A549 (cell line): ENCODE measurements around the gene RGS14. TPM values are rescaled to one million over a fixed set of nuclear protein-coding genes. Genes with fewer than 3 reads are reported as not detected.

Source experiments
- ATAC-seq, 2 experiments: fragments of 200-7000 bp in 1 of 2; fragments of >200 bp in 1 of 2; cut with Nextera tagmentation in 1 of 2; cut with Tn5 transposase in 1 of 2; 3 replicates each; pipeline versions ENCODE4 v1.8.0 to v1.9.1; 2018 to 2020; ENCODE audit warnings: mild to moderate bottlenecking in 1 of 2, moderate library complexity in 1 of 2
- CTCF ChIA-PET: fragments of 300-600 bp; sonication (Branson Sonifier 250); formaldehyde crosslinking; extraction: SDS; loops from one replicate; lab custom pipeline; 2021; ENCODE audit warnings: antibody characterized with exemption, inconsistent platforms; lab: Yijun Ruan, JAX
- POLR2A ChIA-PET: fragments of 350-600 bp; formaldehyde crosslinking; extraction: SDS; loops from one replicate; lab custom pipeline; 2021; ENCODE audit warnings: antibody characterized with exemption, inconsistent platforms; lab: Yijun Ruan, JAX
- DNase-seq, 2 experiments: peaks; one replicate each; pipeline versions ENCODE4 v3.0.0 to v3.0.0-alpha.2; 2011 to 2016; ENCODE audit warnings: low read depth in 1 of 2, low spot score in 1 of 2
- FAIRE-seq: peaks from 2 replicates; lab custom pipeline; 2011; peaks lifted over from hg19 to GRCh38; lab: Jason Lieb, UNC
- H3K27ac ChIP-seq, 2 experiments: fragments of >200 bp; sonication (Bioruptor Twin); formaldehyde crosslinking; 3 replicates each; pipeline ENCODE4 v1.5.1; 2016 to 2017
- H3K4me1 ChIP-seq: fragments of >200 bp; sonication (Bioruptor Twin); formaldehyde crosslinking; 3 replicates; pipeline ENCODE4 v1.6.1; 2016
- H3K4me2 ChIP-seq: fragments of >200 bp; sonication (Bioruptor Twin); formaldehyde crosslinking; 3 replicates; pipeline ENCODE4 v1.6.1; 2016
- H3K4me3 ChIP-seq: fragments of >200 bp; sonication (Bioruptor Twin); formaldehyde crosslinking; 3 replicates; pipeline ENCODE4 v1.5.1; 2016
- H3K9me3 ChIP-seq: fragments of >200 bp; sonication (Bioruptor Twin); formaldehyde crosslinking; 3 replicates; pipeline ENCODE4 v1.6.1; 2016
- BHLHE40 ChIP-seq: IDR thresholded peaks from 2 replicates; pipeline ENCODE4 v1.6.1; 2012; ENCODE audit warnings: low read depth, low read length, inconsistent platforms
- EHMT2 ChIP-seq: fragments of 200-600 bp; sonication (generic); IDR thresholded peaks from 2 replicates; pipeline ENCODE4 v1.6.1; 2016; ENCODE audit warnings: antibody characterized with exemption, low read depth, mild to moderate bottlenecking, moderate library complexity
- EP300 ChIP-seq, 2 experiments: fragments of >200 bp; sonication (Bioruptor Twin); formaldehyde crosslinking; IDR thresholded peaks; 2 replicates in 1 of 2; 3 replicates in 1 of 2; pipeline ENCODE4 v1.6.1; 2016 to 2017
- KDM1A ChIP-seq: fragments of 200-600 bp; sonication (generic); IDR thresholded peaks from 2 replicates; pipeline ENCODE4 v1.6.1; 2016; ENCODE audit warnings: low read depth, mild to moderate bottlenecking
- PHF8 ChIP-seq: fragments of 200-600 bp; sonication (generic); IDR thresholded peaks from 2 replicates; pipeline ENCODE4 v1.6.1; 2016; ENCODE audit warnings: low read depth, mild to moderate bottlenecking, antibody characterized with exemption, moderate library complexity, borderline replicate concordance
- REST ChIP-seq: fragments of 200-600 bp; sonication (generic); IDR thresholded peaks from 2 replicates; pipeline ENCODE4 v1.6.1; 2016; ENCODE audit warnings: antibody characterized with exemption, mild to moderate bottlenecking, moderate library complexity
- TFCP2L1 ChIP-seq: fragments of 250-450 bp; sonication (Bioruptor Pico); IDR thresholded peaks from 2 replicates; pipeline ENCODE4 v1.5.0; 2021; ENCODE audit warnings: mild to moderate bottlenecking
- TP53 ChIP-seq: fragments of 250-450 bp; sonication (Bioruptor Pico); IDR thresholded peaks from 2 replicates; pipeline ENCODE4 v1.5.0; 2021; ENCODE audit warnings: mild to moderate bottlenecking, moderate library complexity
- WGBS: methylation state at CpG from one replicate; pipeline ENCODE4 v1.1.6; 2017; ENCODE audit errors: missing lambda C conversion rate; 5-methylcytosine and 5-hydroxymethylcytosine counted together
- polyA plus RNA-seq, 4 experiments: library from polyadenylated mRNA; depleted of rRNA in 3 of 4; stranded (reverse); fragments of >200 nt; fragmentation: RNase III in 1 of 4; extraction: RNeasy Plus Mini Kit Qiagen cat#74134 plus additional on column Dnase treatment in 1 of 4; gene quantifications; 2 replicates in 3 of 4; 3 replicates in 1 of 4; pipeline ENCODE4 v1.2.3, GENCODE V29; 2011 to 2017

RGS14 gene
- polyA plus RNA-seq, 2 of the 4 experiments (the other 2 are of a cell fraction), result 3.9 to 8.4 TPM

- ATAC-seq (no peak), DNase-seq (no peak), FAIRE-seq (no peak)
- 70% methylated on average over 6 of the region's 6 CpGs for WGBS
- POLR2A ChIA-PET, result no interaction called here
- no peak overlapping the region for H3K4me2 ChIP-seq
- CTCF ChIA-PET, result interaction anchor here (1.0 to 36.0 kb wide), 5 partner anchors 9 to 31 kb away, joined by 3 to 871 read pairs (median 19); partner anchors contain the start of gene PRR7
- no peak overlapping the region for H3K4me3 ChIP-seq
- no peak overlapping the region for H3K27ac ChIP-seq
- TF ChIP-seq TP53 (CRISPR knock-in tag), result no peak
- no peak for TF ChIP-seq EHMT2
- TF ChIP-seq PHF8, result no peak
- TF ChIP-seq BHLHE40, result no peak
- no peak for TF ChIP-seq TFCP2L1 (CRISPR knock-in tag)
- no peak for TF ChIP-seq EP300 (IDR thresholded peaks at IDR 0.05)
- no peak for TF ChIP-seq KDM1A
- TF ChIP-seq REST, result no peak
- peaks cover 6% of the 10 kb centered on the region for H3K4me1 ChIP-seq
- H3K9me3 ChIP-seq, result no peaks in the 10 kb centered on the region
Observed at GRCh38 chr5:177421062-177421798, 63.5 kb downstream of the RGS14 start.

Other genes with a start within 250 kb of the RGS14 start
- 35.5 and 38.2 TPM in 2 replicates for gene NSD1, start 224.2 kb upstream of the RGS14 start, polyA plus RNA-seq (2011; rRNA removed)
- 15.2 to 16.7 TPM (median 16.3 TPM) in 3 replicates for gene NSD1, start 224.2 kb upstream of the RGS14 start, polyA plus RNA-seq (2017; fragmentation: RNase III; extraction: RNeasy Plus Mini Kit Qiagen cat#74134 plus additional on column Dnase treatment)
- gene RAB24, start 54.2 kb upstream of the RGS14 start, polyA plus RNA-seq (2011; rRNA removed), result 31.2 and 31.3 TPM in 2 replicates
- 30.0 to 34.5 TPM (median 33.7 TPM) in 3 replicates for gene RAB24, start 54.2 kb upstream of the RGS14 start, polyA plus RNA-seq (2017; fragmentation: RNase III; extraction: RNeasy Plus Mini Kit Qiagen cat#74134 plus additional on column Dnase treatment)
- gene PRELID1, start 54.1 kb upstream of the RGS14 start, polyA plus RNA-seq (2011; rRNA removed), result 218 and 227 TPM in 2 replicates
- gene PRELID1, start 54.1 kb upstream of the RGS14 start, polyA plus RNA-seq (2017; fragmentation: RNase III; extraction: RNeasy Plus Mini Kit Qiagen cat#74134 plus additional on column Dnase treatment), result 234 to 268 TPM (median 250 TPM) in 3 replicates
- 4.1 and 5.3 TPM in 2 replicates for gene MXD3, start 46.0 kb upstream of the RGS14 start, polyA plus RNA-seq (2011; rRNA removed)
- gene MXD3, start 46.0 kb upstream of the RGS14 start, polyA plus RNA-seq (2017; fragmentation: RNase III; extraction: RNeasy Plus Mini Kit Qiagen cat#74134 plus additional on column Dnase treatment), result 12.4 to 16.9 TPM (median 15.2 TPM) in 3 replicates
- 123 and 172 TPM in 2 replicates for gene LMAN2, start 6.3 kb upstream of the RGS14 start, polyA plus RNA-seq (2011; rRNA removed)
- gene LMAN2, start 6.3 kb upstream of the RGS14 start, polyA plus RNA-seq (2017; fragmentation: RNase III; extraction: RNeasy Plus Mini Kit Qiagen cat#74134 plus additional on column Dnase treatment), result 207 to 222 TPM (median 210 TPM) in 3 replicates
- gene SLC34A1, start 26.5 kb downstream of the RGS14 start, polyA plus RNA-seq (2011; rRNA removed), result not detected in 2 replicates
- 0.03 TPM in 2 of 3 replicates, not detected in the other for gene SLC34A1, start 26.5 kb downstream of the RGS14 start, polyA plus RNA-seq (2017; fragmentation: RNase III; extraction: RNeasy Plus Mini Kit Qiagen cat#74134 plus additional on column Dnase treatment)
- gene PFN3, start 42.7 kb downstream of the RGS14 start, polyA plus RNA-seq (2011; rRNA removed), result not detected in 2 replicates
- gene PFN3, start 42.7 kb downstream of the RGS14 start, polyA plus RNA-seq (2017; fragmentation: RNase III; extraction: RNeasy Plus Mini Kit Qiagen cat#74134 plus additional on column Dnase treatment), result not detected in 3 replicates
- gene F12, start 51.6 kb downstream of the RGS14 start, polyA plus RNA-seq (2011; rRNA removed), result 5.3 TPM in 2 replicates
- gene F12, start 51.6 kb downstream of the RGS14 start, polyA plus RNA-seq (2017; fragmentation: RNase III; extraction: RNeasy Plus Mini Kit Qiagen cat#74134 plus additional on column Dnase treatment), result 14.3 to 15.5 TPM (median 14.5 TPM) in 3 replicates
- gene GRK6, start 68.8 kb downstream of the RGS14 start, polyA plus RNA-seq (2011; rRNA removed), result 16.5 and 20.1 TPM in 2 replicates
- 26.3 to 28.8 TPM (median 26.8 TPM) in 3 replicates for gene GRK6, start 68.8 kb downstream of the RGS14 start, polyA plus RNA-seq (2017; fragmentation: RNase III; extraction: RNeasy Plus Mini Kit Qiagen cat#74134 plus additional on column Dnase treatment)
- gene PRR7, start 88.9 kb downstream of the RGS14 start, polyA plus RNA-seq (2011; rRNA removed), result 1.8 and 2.2 TPM in 2 replicates
- gene PRR7, start 88.9 kb downstream of the RGS14 start, polyA plus RNA-seq (2017; fragmentation: RNase III; extraction: RNeasy Plus Mini Kit Qiagen cat#74134 plus additional on column Dnase treatment), result 11.0 to 12.1 TPM (median 11.2 TPM) in 3 replicates
- 32.6 and 47.7 TPM in 2 replicates for gene DBN1, start 115.7 kb downstream of the RGS14 start, polyA plus RNA-seq (2011; rRNA removed)
- 92.4 to 118 TPM (median 107 TPM) in 3 replicates for gene DBN1, start 115.7 kb downstream of the RGS14 start, polyA plus RNA-seq (2017; fragmentation: RNase III; extraction: RNeasy Plus Mini Kit Qiagen cat#74134 plus additional on column Dnase treatment)
- 26.1 and 30.7 TPM in 2 replicates for gene PDLIM7, start 139.7 kb downstream of the RGS14 start, polyA plus RNA-seq (2011; rRNA removed)
- gene PDLIM7, start 139.7 kb downstream of the RGS14 start, polyA plus RNA-seq (2017; fragmentation: RNase III; extraction: RNeasy Plus Mini Kit Qiagen cat#74134 plus additional on column Dnase treatment), result 120 to 141 TPM (median 124 TPM) in 3 replicates
- 1.3 and 1.8 TPM in 2 replicates for gene DOK3, start 151.9 kb downstream of the RGS14 start, polyA plus RNA-seq (2011; rRNA removed)
- gene DOK3, start 151.9 kb downstream of the RGS14 start, polyA plus RNA-seq (2017; fragmentation: RNase III; extraction: RNeasy Plus Mini Kit Qiagen cat#74134 plus additional on column Dnase treatment), result 7.1 to 9.1 TPM (median 7.4 TPM) in 3 replicates
- 87.7 and 90.7 TPM in 2 replicates for gene DDX41, start 159.0 kb downstream of the RGS14 start, polyA plus RNA-seq (2011; rRNA removed)
- 121 to 177 TPM (median 172 TPM) in 3 replicates for gene DDX41, start 159.0 kb downstream of the RGS14 start, polyA plus RNA-seq (2017; fragmentation: RNase III; extraction: RNeasy Plus Mini Kit Qiagen cat#74134 plus additional on column Dnase treatment)
- gene FAM193B, start 196.6 kb downstream of the RGS14 start, polyA plus RNA-seq (2011; rRNA removed), result 19.4 and 23.0 TPM in 2 replicates
- 24.9 to 31.9 TPM (median 28.9 TPM) in 3 replicates for gene FAM193B, start 196.6 kb downstream of the RGS14 start, polyA plus RNA-seq (2017; fragmentation: RNase III; extraction: RNeasy Plus Mini Kit Qiagen cat#74134 plus additional on column Dnase treatment)
- gene TMED9, start 234.3 kb downstream of the RGS14 start, polyA plus RNA-seq (2011; rRNA removed), result 168 and 212 TPM in 2 replicates
- 218 to 239 TPM (median 236 TPM) in 3 replicates for gene TMED9, start 234.3 kb downstream of the RGS14 start, polyA plus RNA-seq (2017; fragmentation: RNase III; extraction: RNeasy Plus Mini Kit Qiagen cat#74134 plus additional on column Dnase treatment)
- gene B4GALT7, start 242.2 kb downstream of the RGS14 start, polyA plus RNA-seq (2011; rRNA removed), result 13.0 and 13.3 TPM in 2 replicates
- 17.1 to 18.2 TPM (median 18.0 TPM) in 3 replicates for gene B4GALT7, start 242.2 kb downstream of the RGS14 start, polyA plus RNA-seq (2017; fragmentation: RNase III; extraction: RNeasy Plus Mini Kit Qiagen cat#74134 plus additional on column Dnase treatment)